Left lobe of liver (tissue), 2 donors: ENCODE results near the gene MCRIP1. TPM values are rescaled to one million over a fixed set of nuclear protein-coding genes. Genes with fewer than 3 reads are reported as not detected.

Experiments
- ATAC-seq: fragments of 200-7000 bp; cut with Tn5 transposase; one replicate; pipeline ENCODE4 v1.9.1; 2020; ENCODE audit warnings: mild to moderate bottlenecking, moderate library complexity
- DNase-seq: peaks from one replicate; pipeline ENCODE4 v3.0.0-alpha.2; 2020; ENCODE audit warnings: low spot score
- total RNA-seq: library from RNA; stranded (reverse); gene quantifications from one replicate; pipeline ENCODE4 v1.2.1, GENCODE V29; 2021
- donor health status: DM: no; HTN: no; CAD: no; lungs with moderate emphysema.
- donor health status: DM: no; HTN: yes; CAD: no.

MCRIP1 gene
- total RNA-seq, 1 donor from 2014 or later, result 17.9 TPM

- DNase-seq (no peak), ATAC-seq (no peak)
These were observed 9.9 kb downstream of the MCRIP1 start for GRCh38 chr17:81822996-81823819.

DNA sequence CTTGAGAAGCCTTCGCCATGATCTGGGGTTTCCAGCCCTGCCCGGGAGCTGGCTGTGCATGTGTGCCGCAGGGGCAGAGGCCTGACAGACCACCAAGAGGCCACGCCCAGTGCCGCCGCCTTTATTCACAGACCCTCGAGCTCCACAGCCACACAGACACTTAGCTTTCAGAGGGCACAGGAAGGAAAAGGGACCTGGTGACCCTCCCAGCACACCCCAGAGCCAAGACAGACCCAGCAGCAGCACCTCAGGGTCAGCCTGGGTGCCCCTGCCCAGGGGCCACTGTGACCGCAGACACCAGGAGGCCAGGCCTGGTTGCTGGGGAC lies 10.8 kb downstream of the MCRIP1 start:
- DNase-seq (no peak), ATAC-seq (no peak)

DNA sequence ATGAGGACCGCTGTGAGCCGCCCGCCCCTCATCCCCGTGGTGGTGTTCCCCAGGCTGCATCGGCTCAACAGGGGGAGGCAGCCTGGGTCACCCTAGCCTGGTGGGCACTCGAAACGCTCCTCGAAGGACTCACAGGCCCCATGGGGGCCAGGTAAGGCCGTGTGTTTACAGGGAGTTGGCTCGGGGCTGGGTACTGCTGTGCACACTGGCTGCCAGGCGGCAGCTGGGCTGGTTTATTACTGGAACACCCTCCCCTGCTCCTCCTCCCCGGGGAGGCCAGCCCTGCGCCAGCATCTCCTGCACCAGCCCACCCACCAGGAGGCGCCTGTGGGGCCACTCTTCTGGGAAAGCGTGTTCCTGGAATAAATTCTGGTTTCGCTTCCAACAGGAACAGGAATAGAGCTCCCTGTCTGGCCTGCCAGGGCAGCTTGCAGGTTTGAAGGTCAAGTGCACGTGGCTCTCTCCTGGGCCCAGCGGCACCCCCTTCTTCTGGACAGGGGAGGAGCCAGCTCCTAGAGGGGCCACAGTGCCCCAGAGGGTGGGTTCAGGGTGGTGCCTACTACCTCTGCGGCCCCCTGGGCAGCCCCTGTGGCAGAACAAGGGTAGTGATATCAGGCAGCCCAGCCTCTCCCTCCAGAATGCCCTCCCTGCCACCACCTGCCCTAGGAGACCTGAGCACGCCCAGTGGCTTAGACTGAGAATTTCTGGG lies 11.3 kb downstream of the MCRIP1 start:
- peak; percentile 95 for DNase-seq
- ATAC-seq, result peak; percentile 93

DNA sequence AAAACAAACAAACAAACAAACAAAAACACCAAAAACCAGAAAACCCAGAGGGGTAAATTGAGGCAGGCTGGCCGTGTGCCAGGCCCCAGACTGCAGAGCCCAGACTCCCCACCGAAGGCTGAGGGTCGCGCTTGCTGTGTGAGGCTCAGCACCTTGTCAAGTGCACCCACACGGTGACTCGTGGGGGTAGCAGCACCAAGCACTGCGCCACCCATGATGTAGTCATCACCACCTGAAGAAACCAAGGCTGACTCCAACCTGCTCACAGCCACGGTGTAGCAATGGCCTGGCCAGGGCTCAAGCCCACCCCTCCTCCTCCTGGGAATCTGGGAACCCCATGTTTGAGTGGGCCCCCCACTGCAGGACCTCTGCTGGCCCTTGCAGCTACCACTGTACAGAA lies 11.9 kb downstream of the MCRIP1 start:
- ATAC-seq, result no peak
- no peak for DNase-seq

GRCh38 chr17:81819708-81820107 lies 13.4 kb downstream of the MCRIP1 start:
- ATAC-seq, result no peak
- no peak for DNase-seq

DNA sequence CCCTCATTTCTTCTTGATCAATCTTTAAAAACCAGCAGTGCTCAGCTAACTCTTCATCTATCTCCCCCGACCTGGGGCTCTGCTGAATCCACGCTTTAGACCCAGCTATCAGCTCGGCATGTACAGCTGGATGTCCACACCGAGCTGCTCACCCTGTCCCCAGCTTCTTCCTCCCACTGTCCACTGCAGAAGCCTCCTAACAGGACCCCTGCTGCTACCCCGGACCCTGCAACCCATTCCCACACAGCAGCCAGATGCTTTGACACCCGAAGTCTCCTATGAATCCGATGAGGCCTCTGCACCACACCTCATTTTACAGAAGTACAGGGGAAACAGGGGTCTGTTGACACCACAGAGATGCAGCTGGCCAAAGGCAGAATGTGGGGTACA lies 15.3 kb downstream of the MCRIP1 start:
- DNase-seq, result no peak
- no peak for ATAC-seq

DNA sequence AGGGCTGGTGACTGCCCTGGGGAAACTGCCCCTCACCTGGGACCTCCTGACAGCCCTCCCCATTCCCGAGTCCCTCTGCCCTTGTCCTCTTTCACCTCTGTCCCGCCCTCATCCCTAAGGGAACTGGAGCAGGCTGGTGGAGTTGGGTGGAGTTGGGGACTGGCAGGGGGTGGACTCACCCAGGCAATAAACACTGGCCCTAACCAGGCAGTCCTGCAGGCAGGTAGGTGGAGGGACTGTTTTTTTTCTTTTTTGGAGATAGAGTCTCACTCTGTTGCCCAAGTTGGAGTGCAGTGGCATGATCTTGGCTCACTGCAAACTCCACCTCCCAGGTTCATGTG lies 17.5 kb downstream of the MCRIP1 start:
- DNase-seq, result no peak
- ATAC-seq, result peak; percentile 24

GRCh38 chr17:81814748-81815645 lies 18.1 kb downstream of the MCRIP1 start:
- peak; percentile 40 for ATAC-seq
- DNase-seq, result no peak

- ATAC-seq (no peak), DNase-seq (no peak)
These were observed 19.0 kb downstream of the MCRIP1 start for GRCh38 chr17:81813861-81814683.

DNA sequence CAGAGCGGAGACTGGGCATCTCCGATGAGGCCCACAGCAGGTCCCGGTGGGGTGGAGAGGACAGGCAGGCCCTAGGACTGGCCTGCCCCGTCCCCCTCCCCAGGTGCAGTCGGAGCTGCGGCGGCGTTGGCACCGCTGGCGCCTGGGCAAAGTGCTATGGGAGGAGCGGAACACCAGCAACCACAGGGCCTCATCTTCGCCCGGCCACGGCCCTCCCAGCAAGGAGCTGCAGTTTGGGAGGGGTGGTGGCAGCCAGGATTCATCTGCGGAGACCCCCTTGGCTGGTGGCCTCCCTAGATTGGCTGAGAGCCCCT lies 19.8 kb downstream of the MCRIP1 start:
- DNase-seq, result no peak
- ATAC-seq, result no peak

DNA sequence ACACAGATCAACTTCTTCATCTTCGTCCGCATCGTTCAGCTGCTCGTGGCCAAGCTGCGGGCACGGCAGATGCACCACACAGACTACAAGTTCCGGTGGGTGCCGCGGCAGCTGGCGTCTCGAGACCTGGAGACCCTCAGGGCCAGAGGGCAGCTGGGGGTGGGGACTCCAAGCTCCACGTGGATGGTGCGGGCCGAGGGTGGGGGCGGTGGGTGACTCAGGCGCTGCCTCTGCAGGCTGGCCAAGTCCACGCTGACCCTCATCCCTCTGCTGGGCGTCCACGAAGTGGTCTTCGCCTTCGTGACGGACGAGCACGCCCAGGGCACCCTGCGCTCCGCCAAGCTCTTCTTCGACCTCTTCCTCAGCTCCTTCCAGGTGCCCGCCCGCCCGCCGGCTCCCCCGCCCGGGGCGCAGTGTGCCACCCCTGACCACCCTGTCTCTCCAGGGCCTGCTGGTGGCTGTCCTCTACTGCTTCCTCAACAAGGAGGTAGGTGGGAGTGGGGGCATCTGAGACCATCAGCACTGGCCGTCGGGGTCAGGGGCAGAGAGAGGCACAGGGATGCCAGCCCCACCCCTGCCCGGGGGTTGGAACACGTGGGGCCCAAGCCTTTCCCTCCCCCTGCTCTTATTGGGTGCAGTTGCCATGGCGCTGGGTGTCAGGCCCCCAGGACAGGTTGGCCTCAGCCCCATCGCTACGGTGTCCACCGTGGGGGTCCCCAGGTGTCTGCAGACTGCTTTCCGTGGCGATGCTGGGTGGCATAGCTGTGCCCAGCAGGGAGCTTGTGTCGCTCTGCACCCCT lies 20.3 kb downstream of the MCRIP1 start:
- ATAC-seq (no peak), DNase-seq (no peak)

DNA sequence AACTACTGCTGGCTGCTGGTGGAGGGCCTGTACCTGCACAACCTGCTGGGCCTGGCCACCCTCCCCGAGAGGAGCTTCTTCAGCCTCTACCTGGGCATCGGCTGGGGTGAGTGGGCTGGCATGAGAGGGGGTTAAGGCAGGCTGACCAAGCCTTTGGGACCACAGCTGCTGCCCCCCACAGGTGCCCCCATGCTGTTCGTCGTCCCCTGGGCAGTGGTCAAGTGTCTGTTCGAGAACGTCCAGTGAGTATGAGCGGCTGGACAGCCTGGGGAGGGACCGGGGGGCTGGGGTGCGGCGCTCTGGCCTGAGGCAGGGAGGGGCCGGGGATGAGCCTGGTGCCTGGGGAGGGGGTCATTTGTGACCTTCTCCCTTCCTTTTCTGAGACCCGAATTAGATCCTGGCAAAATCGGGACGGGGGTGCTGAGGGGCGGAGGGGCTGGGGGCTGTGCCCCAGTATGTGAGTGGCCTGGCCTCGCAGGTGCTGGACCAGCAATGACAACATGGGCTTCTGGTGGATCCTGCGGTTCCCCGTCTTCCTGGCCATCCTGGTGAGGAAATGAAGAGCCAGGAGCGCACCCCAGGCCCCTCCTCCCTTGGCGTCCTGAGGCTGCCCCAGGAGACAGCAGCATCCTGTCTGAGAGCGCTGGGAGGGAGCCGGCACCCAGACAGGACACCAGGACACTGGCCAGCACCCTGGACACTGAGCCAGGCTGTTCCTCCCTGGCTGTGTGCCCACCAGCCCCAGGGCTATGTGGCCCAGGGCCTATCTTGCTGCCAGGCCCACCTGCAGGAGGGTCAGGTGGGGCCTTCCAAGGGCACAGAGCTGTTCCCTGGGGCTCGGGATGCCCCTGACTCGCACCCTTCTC lies 21.2 kb downstream of the MCRIP1 start:
- ATAC-seq (peak; percentile 35), DNase-seq (no peak)

DNA sequence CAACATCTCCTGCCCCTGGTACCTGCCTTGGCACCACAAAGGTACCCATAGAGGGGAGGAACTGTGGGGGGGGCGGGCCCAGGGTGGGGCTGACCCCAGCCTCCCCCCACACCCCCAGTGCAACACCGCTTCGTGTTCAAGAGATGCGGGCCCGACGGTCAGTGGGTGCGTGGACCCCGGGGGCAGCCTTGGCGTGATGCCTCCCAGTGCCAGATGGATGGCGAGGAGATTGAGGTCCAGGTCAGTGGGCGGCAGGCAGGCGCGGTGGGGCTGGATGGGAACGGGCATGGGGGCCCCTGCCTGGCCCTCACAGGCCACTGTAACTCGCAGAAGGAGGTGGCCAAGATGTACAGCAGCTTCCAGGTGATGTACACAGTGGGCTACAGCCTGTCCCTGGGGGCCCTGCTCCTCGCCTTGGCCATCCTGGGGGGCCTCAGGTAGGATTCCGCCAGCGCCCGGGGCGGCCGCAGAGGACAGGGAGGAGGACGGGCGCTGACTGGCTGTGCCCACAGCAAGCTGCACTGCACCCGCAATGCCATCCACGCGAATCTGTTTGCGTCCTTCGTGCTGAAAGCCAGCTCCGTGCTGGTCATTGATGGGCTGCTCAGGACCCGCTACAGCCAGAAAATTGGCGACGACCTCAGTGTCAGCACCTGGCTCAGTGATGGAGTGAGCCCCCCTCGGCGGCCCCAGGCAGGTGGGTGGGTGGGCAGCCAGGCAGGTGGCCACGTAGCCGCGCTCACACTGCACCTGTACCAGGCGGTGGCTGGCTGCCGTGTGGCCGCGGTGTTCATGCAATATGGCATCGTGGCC lies 22.0 kb downstream of the MCRIP1 start:
- ATAC-seq (no peak), DNase-seq (no peak)

- no peak for ATAC-seq
- DNase-seq, result no peak
These were observed 22.6 kb downstream of the MCRIP1 start for GRCh38 chr17:81810476-81810875.

DNA sequence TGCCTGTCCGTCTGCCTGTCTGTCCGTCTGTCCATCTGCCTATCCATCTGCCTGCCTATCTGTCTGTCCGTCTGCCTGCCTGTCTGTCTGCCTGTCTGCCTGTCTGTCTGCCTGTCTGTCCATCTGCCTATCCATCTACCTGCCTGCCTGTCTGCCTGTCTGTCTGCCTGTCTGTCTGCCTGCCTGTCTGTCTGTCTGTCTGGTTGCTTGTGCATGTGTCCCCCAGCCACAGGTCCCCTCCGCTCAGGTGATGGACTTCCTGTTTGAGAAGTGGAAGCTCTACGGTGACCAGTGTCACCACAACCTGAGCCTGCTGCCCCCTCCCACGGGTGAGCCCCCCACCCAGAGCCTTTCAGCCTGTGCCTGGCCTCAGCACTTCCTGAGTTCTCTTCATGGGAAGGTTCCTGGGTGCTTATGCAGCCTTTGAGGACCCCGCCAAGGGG lies 23.5 kb downstream of the MCRIP1 start:
- ATAC-seq, result no peak
- DNase-seq, result no peak

DNA sequence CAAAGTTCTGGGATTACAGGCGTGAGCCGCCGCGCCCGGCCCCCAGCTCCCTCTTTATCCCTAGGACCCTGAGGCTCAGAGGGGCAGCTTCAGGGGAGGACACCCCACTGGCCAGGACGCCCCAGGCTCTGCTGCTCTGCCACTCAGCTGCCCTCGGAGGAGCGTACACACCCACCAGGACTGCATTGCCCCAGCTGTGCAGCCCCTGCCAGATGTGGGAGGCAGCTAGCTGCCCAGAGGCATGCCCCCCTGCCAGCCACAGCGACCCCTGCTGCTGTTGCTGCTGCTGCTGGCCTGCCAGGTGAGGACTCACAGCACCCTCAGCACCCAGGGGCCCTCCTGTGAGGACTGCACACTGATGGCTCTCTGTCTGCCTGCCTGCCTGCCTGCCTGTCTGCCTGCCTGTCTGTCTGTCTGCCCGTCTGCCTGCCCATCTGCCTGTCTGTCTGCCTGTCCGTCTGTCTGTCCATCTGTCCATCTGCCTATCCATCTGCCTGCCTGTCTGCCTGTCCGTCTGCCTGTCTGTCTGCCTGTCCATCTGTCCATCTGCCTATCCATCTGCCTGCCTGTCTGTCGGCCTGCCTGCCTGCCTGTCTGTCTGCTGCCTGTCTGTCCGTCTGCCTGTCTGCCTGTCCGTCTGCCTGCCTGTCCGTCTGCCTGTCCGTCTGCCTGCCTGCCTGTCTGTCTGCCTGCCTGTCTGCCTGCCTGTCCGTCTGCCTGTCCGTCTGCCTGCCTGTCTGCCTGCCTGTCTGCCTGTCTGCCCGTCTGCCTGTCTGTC lies 24.1 kb downstream of the MCRIP1 start:
- no peak for ATAC-seq
- DNase-seq, result no peak

- no peak for ATAC-seq
- no peak for DNase-seq
These were observed 25.3 kb downstream of the MCRIP1 start for GRCh38 chr17:81807839-81808238.
